ENCODE measurements around the gene RAI14. TPM values are rescaled to one million over a fixed set of nuclear protein-coding genes. Genes with fewer than 3 reads are reported as not detected.

Gene RAI14
- total RNA-seq, 1 donor from 2014 or later = 260 TPM

- H3K27ac Mint-ChIP-seq (ENCODE audit: unreplicated experiment) = peak overlapping the region; percentile 89
- H3K4me1 Mint-ChIP-seq (ENCODE audit: low read depth) = peaks cover 90% of the 10 kb centered on the region
- DNase-seq (ENCODE audit: low spot score) = no peak
- TF ChIP-seq CTCF (IDR thresholded peaks at IDR 0.05) = no peak
- H3K9me3 Mint-ChIP-seq (ENCODE audit: low read depth) = no peaks in the 10 kb centered on the region
- no peaks in the 10 kb centered on the region for H3K27me3 Mint-ChIP-seq (ENCODE audit: low read depth)
- H3K36me3 Mint-ChIP-seq (ENCODE audit: low read depth) = peaks cover 9% of the 10 kb centered on the region
- H3K4me3 Mint-ChIP-seq (ENCODE audit: unreplicated experiment) = no peak overlapping the region
These were observed 32.1 kb downstream of the RAI14 start for GRCh38 chr5:34688015-34688810.

DNA sequence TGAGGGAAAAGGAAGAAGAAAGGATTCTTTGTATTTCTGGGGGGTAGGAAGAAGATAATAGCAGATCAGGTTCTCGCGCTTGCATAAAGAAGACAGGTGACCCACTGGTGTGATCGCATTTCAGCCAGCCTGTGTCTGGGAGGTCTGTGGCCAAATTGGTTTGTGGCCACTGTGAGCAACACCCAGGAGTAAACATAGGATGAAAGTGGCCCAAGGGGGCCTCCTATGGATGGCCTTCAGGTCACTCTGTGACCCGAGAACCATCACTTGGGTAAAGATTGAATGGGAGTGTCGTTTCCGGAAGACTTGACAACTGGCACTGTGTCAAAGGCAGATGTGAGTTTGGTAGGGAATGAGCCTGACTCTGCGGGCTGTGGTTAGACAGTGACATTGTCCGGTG lies 34.2 kb downstream of the RAI14 start:
- TF ChIP-seq CTCF (IDR thresholded peaks at IDR 0.05) = no peak
- DNase-seq (ENCODE audit: low spot score) = no peak
- Mint-ChIP-seq H3K4me1 (ENCODE audit: low read depth) (peaks cover 90% of the 10 kb centered on the region), H3K9me3 (ENCODE audit: low read depth) (no peaks in the 10 kb centered on the region), H3K4me3 (ENCODE audit: unreplicated experiment) (no peak overlapping the region), H3K36me3 (ENCODE audit: low read depth) (peaks cover 9% of the 10 kb centered on the region), H3K27ac (ENCODE audit: unreplicated experiment) (peak overlapping the region; percentile 87), H3K27me3 (ENCODE audit: low read depth) (no peaks in the 10 kb centered on the region)

GRCh38 chr5:34690898-34691297 lies 34.8 kb downstream of the RAI14 start:
- DNase-seq (ENCODE audit: low spot score) = no peak
- Mint-ChIP-seq H3K27ac (ENCODE audit: unreplicated experiment) (peak overlapping the region; percentile 87), H3K9me3 (ENCODE audit: low read depth) (no peaks in the 10 kb centered on the region), H3K36me3 (ENCODE audit: low read depth) (peaks cover 9% of the 10 kb centered on the region), H3K4me3 (ENCODE audit: unreplicated experiment) (no peak overlapping the region), H3K4me1 (ENCODE audit: low read depth) (peaks cover 89% of the 10 kb centered on the region), H3K27me3 (ENCODE audit: low read depth) (no peaks in the 10 kb centered on the region)
- no peak for TF ChIP-seq CTCF (IDR thresholded peaks at IDR 0.05)

DNA sequence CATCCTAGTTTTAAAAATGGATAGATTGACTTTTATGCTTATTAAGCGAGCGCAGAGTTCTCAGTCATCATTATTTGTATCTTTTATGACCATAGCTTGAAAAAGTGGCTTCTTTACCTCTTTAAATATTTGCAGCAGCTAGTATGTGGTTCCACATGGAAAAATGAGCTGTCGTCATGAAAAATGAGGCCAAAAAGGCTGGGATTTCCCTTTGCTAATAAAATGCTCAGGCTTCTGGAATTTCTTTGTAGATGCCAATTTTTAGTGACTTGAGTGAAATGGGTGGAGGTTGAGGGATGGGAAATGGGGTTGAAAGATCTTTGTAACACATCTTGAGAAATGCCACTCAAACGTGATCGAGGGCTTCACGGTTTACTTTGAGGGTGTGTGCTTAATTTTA lies 35.2 kb downstream of the RAI14 start:
- Mint-ChIP-seq H3K4me3 (ENCODE audit: unreplicated experiment) (peak overlapping the region; percentile 38), H3K36me3 (ENCODE audit: low read depth) (peaks cover 9% of the 10 kb centered on the region)
- no peak for DNase-seq (ENCODE audit: low spot score)

DNA sequence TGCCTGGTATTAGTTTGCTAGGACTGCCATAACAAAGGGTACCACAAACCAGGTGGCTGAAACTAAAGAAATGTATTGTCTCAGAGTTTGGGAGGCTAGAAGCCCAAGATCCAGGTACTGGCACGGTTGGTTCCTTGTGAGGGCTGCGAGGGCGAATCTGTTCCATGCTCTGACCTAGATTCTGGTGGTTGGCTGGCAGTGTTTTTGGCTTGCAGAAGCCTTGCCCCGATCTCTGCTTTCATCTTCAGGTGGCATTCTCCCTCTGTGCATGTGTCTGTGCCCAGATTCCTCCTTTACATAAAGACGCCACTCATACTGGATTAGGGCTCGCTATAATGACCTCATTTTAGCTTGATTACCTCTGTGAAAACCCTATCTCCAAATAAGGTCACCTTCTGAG lies 36.7 kb downstream of the RAI14 start:
- Mint-ChIP-seq H3K9me3 (ENCODE audit: low read depth) (no peaks in the 10 kb centered on the region), H3K36me3 (ENCODE audit: low read depth) (peaks cover 9% of the 10 kb centered on the region), H3K27me3 (ENCODE audit: low read depth) (no peaks in the 10 kb centered on the region), H3K4me1 (ENCODE audit: low read depth) (peaks cover 76% of the 10 kb centered on the region), H3K27ac (ENCODE audit: unreplicated experiment) (peak overlapping the region; percentile 49), H3K4me3 (ENCODE audit: unreplicated experiment) (no peak overlapping the region)
- no peak for TF ChIP-seq CTCF (IDR thresholded peaks at IDR 0.05)
- DNase-seq (ENCODE audit: low spot score) = no peak

More for the DNA sequence above, 35.2 kb downstream of the RAI14 start:
- Mint-ChIP-seq H3K9me3 (ENCODE audit: low read depth) (no peaks in the 10 kb centered on the region), H3K27ac (ENCODE audit: unreplicated experiment) (peak overlapping the region; percentile 87), H3K4me1 (ENCODE audit: low read depth) (peaks cover 86% of the 10 kb centered on the region), H3K27me3 (ENCODE audit: low read depth) (no peaks in the 10 kb centered on the region)
- TF ChIP-seq CTCF (IDR thresholded peaks at IDR 0.05) = no peak
